ENCODE measurements around the gene FYB2.

Gene FYB2

DNA sequence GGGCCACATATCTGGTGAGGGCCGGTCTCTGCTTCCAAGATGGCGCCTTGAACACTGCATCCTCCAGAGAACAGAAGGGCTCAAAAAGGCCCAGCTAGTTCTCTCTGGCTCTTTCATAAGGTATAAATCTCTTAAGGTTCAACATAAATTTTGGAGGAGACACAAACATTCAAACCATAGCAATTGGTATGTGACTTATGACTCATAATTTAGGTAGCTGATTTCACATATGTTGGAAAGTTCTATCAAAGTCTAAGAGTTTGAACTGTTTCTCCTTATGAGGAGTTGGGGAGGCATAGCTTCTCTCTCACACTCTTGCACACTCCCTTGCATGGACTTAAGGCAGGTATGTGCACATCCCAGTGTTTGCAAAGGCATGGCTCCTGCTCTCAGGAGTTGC is 5.1 kb upstream of the FYB2 start:
- no peak for TF ChIP-seq EZH2phosphoT487 (IDR thresholded peaks at IDR 0.05; ENCODE audit: borderline replicate concordance, low read length)
- TF ChIP-seq, protein P1, sequence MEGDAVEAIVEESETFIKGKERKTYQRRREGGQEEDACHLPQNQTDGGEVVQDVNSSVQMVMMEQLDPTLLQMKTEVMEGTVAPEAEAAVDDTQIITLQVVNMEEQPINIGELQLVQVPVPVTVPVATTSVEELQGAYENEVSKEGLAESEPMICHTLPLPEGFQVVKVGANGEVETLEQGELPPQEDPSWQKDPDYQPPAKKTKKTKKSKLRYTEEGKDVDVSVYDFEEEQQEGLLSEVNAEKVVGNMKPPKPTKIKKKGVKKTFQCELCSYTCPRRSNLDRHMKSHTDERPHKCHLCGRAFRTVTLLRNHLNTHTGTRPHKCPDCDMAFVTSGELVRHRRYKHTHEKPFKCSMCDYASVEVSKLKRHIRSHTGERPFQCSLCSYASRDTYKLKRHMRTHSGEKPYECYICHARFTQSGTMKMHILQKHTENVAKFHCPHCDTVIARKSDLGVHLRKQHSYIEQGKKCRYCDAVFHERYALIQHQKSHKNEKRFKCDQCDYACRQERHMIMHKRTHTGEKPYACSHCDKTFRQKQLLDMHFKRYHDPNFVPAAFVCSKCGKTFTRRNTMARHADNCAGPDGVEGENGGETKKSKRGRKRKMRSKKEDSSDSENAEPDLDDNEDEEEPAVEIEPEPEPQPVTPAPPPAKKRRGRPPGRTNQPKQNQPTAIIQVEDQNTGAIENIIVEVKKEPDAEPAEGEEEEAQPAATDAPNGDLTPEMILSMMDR (IDR thresholded peaks at IDR 0.05; ENCODE audit: low read depth, low read length, poor library complexity, severe bottlenecking): no peak
- Histone ChIP-seq H3F3A (ENCODE audit: control insufficient read depth, insufficient read depth) (no peaks in the 10 kb centered on the region), H3K4me2 (ENCODE audit: low read length) (no peak overlapping the region), H3K27me3 (ENCODE audit: control insufficient read depth, low read length) (peaks cover 3% of the 10 kb centered on the region; the same call in 1 of the 2 replicates), H3K9me3 (ENCODE audit: control insufficient read depth, insufficient read depth, low read length) (no peaks in the 10 kb centered on the region), H3K4me3 (ENCODE audit: low read length) (no peak overlapping the region), H3K79me2 (ENCODE audit: control insufficient read depth, low read length) (no peaks in the 10 kb centered on the region), H3K4me1 (ENCODE audit: control insufficient read depth, low read length) (no peaks in the 10 kb centered on the region), H3K27ac (ENCODE audit: low read depth, low read length) (no peak overlapping the region), H3K36me3 (ENCODE audit: control insufficient read depth, low read length) (no peaks in the 10 kb centered on the region), H3K9me2 (replicated peaks; ENCODE audit: control insufficient read depth, low read length) (no peaks in the 10 kb centered on the region), H4K20me1 (ENCODE audit: control insufficient read depth, insufficient read depth, low read depth, low read length) (no peaks in the 10 kb centered on the region)

DNA sequence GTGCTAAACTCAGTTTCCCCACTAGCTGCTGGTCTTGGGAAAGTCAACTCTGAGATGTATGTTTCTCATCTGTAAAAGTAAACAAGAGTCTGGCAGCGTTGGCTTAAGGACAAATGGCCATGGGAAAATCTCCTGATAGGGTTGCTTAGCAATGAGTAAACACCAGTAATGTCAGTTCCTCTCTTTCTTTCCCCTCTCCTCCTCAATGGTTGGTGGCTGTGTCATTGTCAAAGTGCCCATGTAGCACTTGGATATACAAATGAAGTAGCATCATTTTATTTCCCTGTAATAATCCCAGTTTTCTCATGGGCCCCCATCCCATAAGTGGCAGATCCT is 2.2 kb upstream of the FYB2 start:
- Histone ChIP-seq H3K36me3 (ENCODE audit: control insufficient read depth, low read length) (no peaks in the 10 kb centered on the region), H3K4me3 (ENCODE audit: low read length) (no peak overlapping the region), H3K9me3 (ENCODE audit: control insufficient read depth, insufficient read depth, low read length) (no peaks in the 10 kb centered on the region), H3K4me1 (ENCODE audit: control insufficient read depth, low read length) (no peaks in the 10 kb centered on the region), H3K4me2 (ENCODE audit: low read length) (no peak overlapping the region), H3K79me2 (ENCODE audit: control insufficient read depth, low read length) (no peaks in the 10 kb centered on the region), H3F3A (ENCODE audit: control insufficient read depth, insufficient read depth) (no peaks in the 10 kb centered on the region), H3K27ac (ENCODE audit: low read depth, low read length) (no peak overlapping the region), H4K20me1 (ENCODE audit: control insufficient read depth, insufficient read depth, low read depth, low read length) (no peaks in the 10 kb centered on the region), H3K27me3 (ENCODE audit: control insufficient read depth, low read length) (peaks cover 3% of the 10 kb centered on the region; the same call in 1 of the 2 replicates), H3K9me2 (replicated peaks; ENCODE audit: control insufficient read depth, low read length) (no peaks in the 10 kb centered on the region)
- TF ChIP-seq, protein P1 (IDR thresholded peaks at IDR 0.05; ENCODE audit: low read depth, low read length, poor library complexity, severe bottlenecking): no peak
- TF ChIP-seq EZH2phosphoT487 (IDR thresholded peaks at IDR 0.05; ENCODE audit: borderline replicate concordance, low read length): no peak

DNA sequence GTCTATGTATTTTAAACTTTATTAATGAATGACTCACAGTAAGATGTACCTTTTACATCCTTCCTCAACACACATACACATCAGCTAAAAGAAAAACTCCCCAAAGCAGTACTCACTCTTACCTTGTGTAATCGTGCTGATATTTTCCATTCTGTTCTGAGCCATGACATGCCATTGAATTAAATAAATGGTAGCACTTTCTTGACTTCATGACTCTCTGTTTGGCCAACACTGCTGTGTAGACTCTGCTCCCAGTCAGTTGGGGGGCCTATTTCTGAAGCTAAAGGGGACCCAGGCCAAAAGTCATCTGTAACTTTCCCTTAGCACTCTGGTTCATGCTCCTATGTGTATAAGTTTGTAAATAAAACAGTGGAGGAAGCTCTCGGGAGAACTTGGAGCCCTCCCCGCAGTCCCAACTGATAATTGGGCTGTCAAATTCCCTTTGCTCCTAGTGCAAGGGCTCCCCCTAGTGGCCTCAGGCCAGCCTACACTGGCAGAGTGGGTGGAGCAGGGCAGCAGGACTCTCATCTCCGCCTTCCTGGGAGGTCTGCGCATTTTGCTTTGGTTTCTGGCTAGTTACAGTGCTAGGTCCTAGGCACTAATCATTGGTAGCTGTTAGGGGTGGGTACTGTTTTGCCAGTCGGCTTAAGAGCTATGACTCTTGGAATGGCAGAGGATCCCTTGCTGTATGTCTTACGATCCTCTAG is 1.7 kb upstream of the FYB2 start:
- peaks cover 3% of the 10 kb centered on the region; the same call in 1 of the 2 replicates for H3K27me3 ChIP-seq (ENCODE audit: control insufficient read depth, low read length)
- H3K4me2 ChIP-seq (ENCODE audit: low read length): no peak overlapping the region

More for the DNA sequence above, 1.7 kb upstream of the FYB2 start:
- no peaks in the 10 kb centered on the region for H3F3A ChIP-seq (ENCODE audit: control insufficient read depth, insufficient read depth)
- H3K4me3 ChIP-seq (ENCODE audit: low read length): no peak overlapping the region
- H3K27ac ChIP-seq (ENCODE audit: low read depth, low read length): no peak overlapping the region
- no peaks in the 10 kb centered on the region for H3K9me2 ChIP-seq (replicated peaks; ENCODE audit: control insufficient read depth, low read length)
- TF ChIP-seq, protein P1 (IDR thresholded peaks at IDR 0.05; ENCODE audit: low read depth, low read length, poor library complexity, severe bottlenecking): peak; percentile 92
- TF ChIP-seq EZH2phosphoT487 (IDR thresholded peaks at IDR 0.05; ENCODE audit: borderline replicate concordance, low read length): no peak
- no peaks in the 10 kb centered on the region for H3K36me3 ChIP-seq (ENCODE audit: control insufficient read depth, low read length)
- H3K9me3 ChIP-seq (ENCODE audit: control insufficient read depth, insufficient read depth, low read length): no peaks in the 10 kb centered on the region
- no peaks in the 10 kb centered on the region for H3K4me1 ChIP-seq (ENCODE audit: control insufficient read depth, low read length)
- H4K20me1 ChIP-seq (ENCODE audit: control insufficient read depth, insufficient read depth, low read depth, low read length): no peaks in the 10 kb centered on the region
- no peaks in the 10 kb centered on the region for H3K79me2 ChIP-seq (ENCODE audit: control insufficient read depth, low read length)
